Fibroblast of peridontal ligament (primary cell): ENCODE measurements around the gene TBXAS1.

ENCODE experiments used
- DNase-seq: peaks from one replicate; pipeline ENCODE4 v3.0.0-alpha.2; 2010; ENCODE audit errors: extremely low read depth

The TBXAS1 gene

DNA sequence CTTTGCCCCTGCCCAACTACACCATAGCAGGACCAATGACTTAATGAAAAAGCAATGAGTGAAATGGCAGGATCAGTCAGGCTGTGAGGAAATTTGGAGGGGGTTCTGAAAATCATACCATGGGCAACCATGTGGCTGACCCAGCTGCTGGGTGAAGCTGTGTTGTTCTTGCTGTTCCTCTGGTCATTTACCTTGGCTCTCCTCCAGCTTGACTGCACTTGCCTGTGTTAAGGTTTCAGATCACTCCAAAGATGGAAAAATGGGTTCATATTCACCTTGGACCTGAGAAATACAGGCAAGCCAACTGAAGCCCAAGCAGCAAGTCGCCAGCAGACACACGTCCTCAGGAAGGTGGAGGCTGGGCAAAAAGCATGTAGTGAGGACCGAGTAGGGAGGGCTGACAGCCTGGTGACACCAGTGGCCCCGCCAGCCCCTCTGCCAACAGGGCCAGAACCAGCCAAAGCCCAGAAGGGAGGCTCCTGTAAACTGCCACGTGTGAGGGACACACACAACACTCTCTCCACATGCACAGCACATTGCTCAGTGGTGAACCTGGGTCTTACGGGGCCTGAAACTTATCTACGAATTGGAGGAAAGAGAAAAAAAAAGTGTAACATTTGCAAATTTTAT, 193.6 kb downstream of the TBXAS1 start:
- no peak for DNase-seq

DNA sequence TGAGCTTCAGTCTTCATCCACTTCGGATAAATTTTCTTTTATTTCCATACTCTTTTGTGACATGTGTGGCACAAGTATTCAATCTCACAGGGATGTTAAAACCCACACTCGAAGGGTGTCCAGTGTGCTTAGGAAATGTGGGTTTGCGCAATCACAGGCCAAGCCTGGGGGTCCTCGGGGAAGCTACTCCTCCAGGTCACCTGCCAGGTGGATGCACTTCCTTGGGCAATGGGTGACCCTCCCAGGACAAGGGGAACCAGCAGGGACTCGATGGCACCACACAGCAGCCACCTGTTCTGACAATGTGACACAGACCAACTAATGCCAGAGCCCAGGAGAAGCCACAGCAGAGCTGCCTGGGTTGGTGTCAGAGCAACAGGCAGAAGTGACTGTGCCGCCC, 194.7 kb downstream of the TBXAS1 start:
- no peak for DNase-seq

DNA sequence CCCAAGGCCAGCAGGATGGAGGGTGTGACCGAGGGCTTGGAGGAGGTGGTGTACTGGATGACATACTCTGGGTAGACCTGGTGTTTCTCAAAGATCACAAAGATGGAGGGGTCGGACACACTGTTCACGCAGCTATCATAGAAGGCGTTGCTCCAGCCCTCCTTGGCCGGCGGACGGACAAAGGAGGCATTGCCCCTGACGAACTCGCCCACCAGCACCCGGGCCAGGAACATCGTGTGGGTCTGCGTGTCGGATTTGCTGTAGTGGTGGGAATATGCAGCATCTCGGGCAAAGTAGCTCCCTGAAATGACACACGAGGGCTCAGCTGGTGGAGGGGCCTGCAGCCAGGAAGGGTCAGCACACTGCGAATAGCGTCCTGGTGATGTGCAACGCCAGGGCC, 195.5 kb downstream of the TBXAS1 start:
- no peak for DNase-seq

DNA sequence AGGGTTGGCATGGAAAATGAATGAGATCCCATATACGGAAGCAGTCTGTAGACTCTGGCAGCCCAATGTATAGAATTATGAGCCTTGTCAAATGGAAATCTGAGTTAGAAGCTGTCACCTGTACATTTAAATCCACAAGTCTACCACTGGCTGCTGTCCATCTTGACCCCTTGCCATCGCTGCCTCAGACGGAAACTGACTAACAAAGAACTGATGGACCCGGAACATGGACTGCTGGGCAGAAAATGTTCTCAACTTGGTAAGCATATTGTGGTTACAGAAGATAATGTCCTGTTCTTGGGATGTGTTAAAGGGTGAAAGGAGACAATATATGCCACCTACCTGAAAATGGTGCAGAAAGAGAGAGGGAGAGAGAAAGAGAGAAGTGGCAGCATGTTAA, 196.2 kb downstream of the TBXAS1 start:
- no peak for DNase-seq

DNA sequence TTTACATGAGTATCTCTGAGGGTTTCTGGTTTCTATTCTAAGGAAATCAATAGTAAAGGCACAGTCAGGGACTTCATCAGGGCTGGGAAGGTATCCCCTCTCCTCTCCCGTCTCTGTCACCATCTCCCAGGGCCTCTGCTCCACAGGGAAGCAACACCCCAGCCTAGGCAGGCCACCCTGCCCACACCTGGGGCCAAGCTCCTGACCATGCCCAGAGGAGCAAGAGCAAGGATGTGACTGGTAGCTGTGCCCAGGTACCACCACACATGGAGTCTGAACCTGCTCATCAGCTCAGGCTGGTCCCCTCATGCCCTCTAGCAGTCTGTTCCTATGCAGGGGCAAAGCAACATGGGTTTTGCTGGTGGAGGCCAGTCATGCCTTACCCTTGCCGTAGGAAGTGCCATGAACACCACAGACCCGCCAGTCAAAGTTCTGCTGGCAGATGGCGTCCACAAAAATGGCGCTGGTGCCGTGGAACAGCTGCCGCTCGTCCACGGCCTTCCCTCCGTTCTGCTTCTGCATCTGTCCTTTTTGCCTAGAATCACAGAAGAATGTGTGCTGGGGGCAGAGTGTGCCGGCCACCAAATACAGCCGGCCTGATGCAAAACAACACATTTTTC, 196.9 kb downstream of the TBXAS1 start:
- no peak for DNase-seq

DNA sequence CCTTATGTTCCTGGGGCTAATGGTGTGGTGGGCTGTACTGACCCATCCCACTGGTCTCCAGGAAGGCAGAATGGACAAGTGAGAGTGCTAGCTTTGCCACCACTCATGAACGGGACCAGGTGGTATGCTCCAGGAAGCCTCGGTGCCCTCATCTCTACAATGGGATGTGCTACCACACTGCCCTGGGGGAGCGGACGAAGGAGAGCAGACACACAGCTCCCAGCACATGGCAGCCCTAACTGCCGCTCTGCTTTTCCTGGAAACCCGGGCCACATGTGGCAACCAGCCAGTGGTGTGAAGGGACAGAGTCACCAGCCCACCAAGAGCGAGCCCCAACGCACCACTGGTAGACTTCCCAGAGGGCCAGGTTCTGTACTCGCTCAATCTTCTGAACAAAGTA, 197.9 kb downstream of the TBXAS1 start:
- DNase-seq, result no peak

DNA sequence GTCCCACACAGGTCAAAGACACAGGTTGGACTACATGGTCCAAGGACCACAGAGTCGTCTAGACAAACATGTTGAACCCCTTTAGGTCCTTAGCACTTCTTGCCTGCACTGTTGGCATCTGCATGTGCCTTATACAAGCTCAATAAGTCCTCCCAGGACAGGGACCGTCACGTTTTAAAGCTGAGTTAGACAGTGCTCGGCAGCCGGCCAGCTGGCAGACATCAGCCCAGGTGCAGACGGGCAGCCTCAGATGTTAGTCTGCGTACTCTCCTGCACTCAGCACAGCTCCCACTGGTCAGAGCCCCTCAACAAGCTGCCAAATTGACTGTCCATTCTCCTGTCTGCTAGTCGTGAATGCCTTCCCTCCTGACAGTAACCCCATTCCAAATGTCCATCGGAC, 198.8 kb downstream of the TBXAS1 start:
- no peak for DNase-seq

DNA sequence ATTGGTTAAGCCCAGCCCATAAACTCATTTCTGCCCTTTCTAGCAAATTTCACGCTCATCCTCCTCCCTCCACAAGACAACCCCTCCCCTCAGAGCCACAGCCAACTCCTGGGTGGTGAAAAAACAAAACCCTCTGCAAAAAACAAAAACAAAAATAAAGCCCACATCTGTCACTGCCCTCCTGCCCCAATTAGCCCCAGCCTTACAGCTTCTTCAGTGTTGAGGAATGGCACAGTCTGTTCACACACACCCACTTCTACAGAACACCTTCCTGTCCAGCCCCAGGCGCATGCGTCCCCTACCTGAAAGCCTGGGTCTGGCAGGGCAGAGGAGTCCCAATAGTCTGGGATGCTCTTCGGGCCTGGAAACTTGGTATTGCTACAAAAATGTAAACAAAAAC, 199.2 kb downstream of the TBXAS1 start:
- DNase-seq, result no peak

DNA sequence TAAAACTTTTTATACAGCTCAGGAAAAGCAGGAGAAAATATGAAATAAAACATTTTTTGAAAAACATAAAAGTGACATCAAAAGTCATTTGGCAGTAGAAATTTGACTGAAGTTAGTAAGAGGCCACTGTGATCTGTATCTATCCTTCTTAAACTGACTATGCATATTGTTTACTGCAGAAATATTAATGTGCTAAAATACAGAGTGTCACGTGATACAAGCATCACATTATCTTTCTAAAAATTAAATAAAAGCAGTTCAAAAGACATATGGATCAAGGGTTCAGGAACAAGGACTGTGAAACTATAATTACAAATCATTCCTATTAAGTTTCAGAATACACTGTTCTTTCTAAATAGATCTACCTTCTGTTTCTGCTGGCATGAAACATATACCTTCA, 200.0 kb downstream of the TBXAS1 start:
- no peak for DNase-seq

DNA sequence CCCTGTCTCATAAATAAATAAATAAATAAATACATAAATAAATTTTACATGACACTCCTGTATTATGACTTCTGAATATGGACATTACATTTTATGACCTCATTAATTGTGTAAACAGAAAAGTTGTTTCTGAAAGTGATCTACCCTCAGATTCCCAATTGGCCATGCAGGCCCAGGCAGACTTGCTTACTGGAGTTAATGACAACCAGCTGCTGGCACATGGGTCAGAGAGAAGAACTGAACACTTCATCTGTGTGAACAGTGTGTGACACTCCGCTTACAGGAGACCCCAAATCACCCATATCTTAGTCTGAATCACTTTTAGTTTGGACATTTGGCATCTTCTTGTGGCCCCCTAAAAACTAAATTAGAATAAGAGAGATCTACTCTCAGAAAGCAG, 202.3 kb downstream of the TBXAS1 start:
- peak; percentile 75 for DNase-seq

DNA sequence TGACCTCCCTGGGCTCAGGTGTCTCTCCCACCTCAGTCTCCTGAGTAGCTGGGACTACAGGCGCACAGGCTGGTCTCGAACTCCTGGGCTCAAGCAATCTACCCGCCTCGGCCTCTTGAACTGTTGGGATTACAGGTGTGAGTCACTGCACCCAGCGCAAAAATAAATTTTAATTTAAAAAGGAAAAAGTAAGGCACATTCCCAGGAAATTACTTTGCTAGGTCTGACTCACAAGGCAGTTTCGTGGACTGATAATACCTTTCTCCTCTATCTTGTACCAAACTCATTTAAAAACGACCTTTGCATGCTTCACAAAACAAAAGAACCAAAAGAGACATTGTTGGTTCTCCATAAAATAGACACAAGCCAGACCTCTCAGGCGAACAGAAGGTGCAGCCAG, 204.0 kb downstream of the TBXAS1 start:
- DNase-seq, result no peak

DNA sequence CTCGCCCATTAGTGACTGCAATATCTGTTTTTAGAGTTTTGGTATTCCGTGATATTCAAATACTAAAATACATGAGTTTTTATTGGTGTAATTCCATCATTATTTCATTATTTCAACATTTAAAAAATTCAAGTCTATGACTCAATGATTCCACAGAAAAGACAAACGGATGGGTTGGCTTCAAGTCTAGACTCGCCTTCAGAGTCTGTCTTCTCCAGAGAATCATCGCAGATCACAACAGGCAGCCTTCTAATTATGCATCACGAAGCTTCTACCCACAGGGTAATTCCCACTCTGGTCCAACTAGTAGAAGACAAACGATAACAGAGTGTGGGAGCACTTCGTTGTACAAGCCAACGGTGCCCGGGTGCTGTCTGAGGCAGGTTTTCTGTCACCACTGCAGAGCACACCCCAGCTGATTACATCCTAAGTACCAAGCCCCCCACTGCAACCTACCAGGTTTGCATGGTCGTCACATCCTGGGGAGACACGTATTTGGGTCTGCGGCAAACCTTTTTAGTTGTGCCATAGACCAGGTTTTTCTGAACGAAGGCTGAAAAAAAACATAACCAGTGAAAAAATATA, 204.8 kb downstream of the TBXAS1 start:
- DNase-seq, result no peak

DNA sequence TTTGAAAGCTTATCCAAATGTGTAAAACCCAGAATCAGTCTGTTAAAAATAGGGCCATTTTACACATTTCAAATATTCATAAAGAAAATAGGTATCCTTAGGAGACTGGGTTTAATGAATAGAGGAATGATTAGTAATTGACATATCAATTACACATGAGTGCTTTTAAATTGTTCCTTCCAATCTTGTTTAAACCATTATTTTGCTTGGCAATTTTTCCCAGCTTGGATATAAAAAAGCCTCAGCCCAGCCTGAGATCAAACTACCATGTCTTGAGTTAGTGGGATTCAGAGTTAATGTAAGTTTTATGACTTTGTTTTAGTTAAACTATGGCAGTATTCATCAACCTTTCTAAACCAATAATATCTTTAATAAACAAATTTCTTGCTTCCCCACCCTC, 205.4 kb downstream of the TBXAS1 start:
- DNase-seq, result no peak

DNA sequence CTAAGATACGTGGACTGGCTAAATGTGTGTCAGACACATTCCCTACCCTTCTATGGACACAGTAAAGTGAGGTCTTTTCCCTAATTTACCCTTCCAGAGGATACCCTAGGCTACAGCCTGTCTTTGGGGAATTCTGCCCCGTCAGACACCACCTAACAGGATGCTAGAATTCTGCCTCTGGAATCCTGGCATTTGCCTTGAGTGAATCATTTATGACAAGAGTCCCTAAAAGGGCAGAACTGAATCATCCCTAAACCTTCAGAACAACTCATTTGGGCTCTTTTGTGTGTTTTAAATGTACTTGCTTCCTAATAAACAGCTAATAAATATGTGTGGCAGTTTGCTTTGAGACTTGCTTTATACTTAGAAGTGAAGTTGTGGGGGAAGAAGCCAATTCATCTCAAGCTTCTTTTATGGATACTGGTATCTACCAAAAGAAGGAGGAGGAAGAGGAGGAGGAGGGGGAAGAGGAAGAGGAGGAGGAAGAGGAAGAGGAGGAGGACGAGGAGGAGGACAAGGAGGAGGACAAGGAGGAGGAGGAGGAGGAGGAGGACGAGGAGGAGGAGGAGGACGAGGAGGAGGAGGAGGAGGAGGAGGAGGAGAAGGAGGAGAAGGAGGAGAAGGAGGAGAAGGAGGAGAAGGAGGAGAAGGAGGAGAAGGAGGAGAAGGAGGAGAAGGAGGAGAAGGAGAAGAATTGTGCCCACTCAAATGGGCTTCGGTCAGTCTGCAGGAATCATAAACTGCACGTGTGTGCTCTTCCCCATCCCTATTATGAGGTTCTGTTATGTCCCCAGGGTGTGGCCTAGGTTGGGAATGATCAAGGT, 206.5 kb downstream of the TBXAS1 start:
- peak; percentile 53 for DNase-seq

DNA sequence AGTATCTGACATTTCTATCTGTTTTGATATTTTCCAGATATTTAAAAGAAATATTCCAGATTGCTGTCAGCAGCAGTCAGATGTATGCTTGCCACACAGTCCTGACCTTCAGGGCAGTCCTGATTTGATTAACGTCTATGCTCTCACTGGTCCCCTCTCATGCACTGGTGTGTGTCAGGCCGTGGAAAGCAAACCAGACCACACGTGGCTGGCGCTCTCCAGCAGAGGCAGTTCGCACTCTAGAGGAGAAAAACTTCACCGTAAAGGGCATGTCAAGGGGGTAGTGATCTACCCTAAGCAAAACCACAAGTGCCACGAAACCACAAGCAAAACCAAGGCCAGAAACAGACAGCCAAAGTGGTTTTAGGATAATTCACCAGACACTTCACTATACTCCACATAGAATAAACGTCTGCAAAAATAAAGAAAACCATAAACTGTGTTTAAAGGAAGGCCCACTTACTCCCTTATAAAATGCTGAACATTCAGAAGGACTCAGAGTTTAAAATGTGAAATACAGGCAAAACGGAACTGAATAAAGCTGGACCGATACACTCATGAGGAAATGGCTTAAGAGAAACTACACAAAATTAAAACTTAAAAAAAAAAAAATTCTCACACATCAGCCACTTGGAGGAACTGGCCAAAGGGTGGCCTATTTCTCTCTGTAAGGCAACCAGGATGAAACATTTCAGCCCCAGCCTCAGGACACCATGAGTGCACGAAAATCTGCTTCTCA, 207.3 kb downstream of the TBXAS1 start:
- DNase-seq, result peak; percentile 33

DNA sequence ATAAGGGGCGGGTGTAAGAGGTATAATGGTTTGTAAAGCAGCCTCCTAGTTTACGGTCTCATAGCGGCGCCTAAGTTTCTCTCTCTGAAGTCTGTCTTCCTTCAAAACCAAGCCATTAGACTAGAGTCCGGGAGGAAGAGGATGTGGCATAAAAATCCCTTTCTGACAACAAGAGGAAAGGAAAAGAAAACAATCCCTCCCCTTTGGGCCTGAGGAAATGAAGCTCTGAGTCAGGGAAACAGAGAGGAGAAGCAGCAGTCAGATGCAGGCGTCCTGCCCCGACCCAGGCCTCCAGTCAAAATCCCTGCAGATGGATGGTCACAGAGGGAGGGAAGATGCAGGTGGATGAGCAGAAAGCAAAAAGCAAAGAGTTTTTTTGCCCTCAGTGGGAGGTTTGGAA, 210.0 kb downstream of the TBXAS1 start:
- DNase-seq, result no peak

DNA sequence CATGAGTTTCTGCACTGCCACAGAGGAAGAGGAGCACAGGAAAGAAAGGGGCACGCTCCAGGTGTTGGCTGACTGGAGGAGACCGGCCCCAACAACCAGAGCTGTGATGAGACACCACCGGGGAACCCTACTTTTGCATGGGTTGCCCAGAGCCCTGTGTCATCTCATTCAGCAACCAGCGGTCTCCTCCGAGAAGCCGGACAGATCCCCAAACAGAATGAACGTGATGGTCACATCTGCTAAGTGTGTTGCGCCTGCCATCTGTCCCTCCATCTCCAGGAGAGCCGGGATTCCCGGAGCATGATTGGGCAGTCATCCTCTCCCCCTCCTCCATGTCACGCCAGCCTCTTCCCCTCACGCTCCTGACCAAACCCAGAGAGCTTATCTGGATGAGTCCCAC, 210.8 kb downstream of the TBXAS1 start:
- no peak for DNase-seq

DNA sequence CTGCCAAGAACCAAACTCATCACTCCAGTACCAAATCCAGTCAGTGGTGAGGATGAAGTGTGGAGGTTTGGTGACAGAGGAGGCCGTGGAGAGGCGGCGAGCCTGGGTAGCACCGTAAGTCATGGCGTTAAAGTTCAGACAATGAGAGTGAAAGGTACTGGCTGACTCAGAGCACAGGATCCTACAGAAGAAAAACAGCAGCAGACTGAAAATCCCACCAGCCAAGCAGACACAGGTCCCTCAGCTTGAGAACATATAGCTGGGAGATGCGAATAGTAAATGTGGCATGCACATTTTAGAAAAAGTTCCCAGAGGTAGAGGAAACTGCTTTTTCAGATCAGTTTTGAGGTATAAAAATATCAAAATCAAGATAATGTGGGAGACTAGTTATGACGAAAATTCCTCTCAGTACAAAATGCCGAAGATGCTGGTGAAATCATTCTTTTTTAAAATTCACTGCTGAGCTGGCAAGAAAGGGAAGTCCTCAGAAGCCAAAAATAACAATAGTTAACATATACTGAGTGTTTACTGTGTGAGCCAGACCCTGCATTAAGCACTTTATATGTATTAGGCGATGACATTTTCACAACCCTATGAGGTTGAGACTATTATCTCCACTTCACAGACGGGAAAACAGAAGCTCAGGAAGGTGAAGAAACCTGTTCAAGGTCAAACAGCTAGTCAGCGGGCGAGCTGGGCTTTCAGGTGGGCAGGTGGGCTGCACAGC, 212.8 kb downstream of the TBXAS1 start:
- no peak for DNase-seq

DNA sequence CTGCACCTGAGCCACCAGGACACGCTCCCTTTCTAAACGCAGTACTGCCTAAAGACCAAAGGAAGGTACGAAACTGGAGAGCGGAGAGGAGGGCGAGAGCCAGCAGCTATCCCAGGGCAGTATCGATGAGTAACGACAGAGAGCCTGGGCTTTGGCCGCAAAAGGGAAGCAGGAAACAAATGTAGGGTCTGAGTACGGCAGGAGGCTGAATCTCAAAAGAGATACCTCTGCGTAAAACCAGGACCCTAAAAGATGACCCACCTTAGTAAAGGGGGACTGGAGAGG, 213.3 kb downstream of the TBXAS1 start:
- no peak for DNase-seq

DNA sequence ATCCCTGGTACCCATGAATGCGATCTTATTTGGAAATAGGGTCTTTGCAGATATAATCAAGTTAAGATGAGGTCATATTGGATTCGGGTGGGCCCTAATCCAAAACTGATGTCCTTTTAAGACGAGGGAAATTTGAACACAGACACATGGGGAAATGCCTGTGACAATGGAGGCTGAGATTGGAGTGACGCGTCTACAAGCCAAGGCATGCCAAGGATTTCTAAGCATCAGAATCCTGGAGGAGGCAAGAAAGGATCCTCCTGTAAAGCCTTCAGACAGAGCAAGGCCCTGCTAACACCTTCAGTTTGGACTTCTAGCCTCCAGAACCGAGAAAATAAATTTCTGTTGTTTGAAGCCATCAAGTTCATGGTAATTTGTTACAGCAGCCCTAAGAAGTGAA, 215.2 kb downstream of the TBXAS1 start:
- no peak for DNase-seq

DNA sequence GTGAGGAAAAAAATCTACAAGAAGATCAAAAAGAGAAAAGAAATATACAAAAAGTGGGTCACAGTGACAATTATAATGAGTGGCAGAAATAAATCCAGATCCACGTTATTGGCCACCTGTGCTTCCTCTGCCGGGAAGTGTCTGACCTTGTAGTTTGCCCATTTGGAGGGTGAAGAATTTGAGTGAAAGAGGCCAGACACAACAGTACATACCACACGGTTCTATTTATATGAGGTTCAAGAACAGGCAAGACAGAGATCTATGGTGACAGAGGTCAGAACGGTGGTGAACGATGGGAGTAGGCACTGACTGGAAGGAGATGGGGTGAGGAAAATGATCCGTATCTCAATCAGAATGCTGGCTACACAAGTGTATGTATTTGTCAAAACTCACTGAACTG, 216.6 kb downstream of the TBXAS1 start:
- no peak for DNase-seq

DNA sequence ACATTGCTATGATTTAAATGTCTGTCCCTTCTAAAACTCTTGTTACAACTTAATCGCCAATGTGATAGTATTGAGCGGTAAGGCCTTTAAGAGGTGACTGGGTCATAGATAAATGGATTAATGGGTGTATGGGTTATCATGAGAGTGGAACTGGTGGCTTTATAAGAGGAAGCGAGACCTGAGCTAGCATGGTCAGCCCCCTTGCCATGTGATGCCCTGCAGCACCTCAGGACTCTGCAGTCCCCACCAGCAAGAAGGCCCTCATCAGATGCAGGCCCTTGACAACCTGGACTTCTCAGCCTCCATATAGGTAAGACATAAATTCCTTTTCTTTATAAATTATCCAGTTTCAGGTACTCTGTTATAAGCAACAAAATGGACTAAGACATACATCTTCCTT, 218.1 kb downstream of the TBXAS1 start:
- DNase-seq, result no peak
